ENCODE data around the gene WNT2. TPM values are rescaled to one million over a fixed set of nuclear protein-coding genes. Genes with fewer than 3 reads are reported as not detected.
A peak's percentile ranks its signal among the peaks of the same experiment; 100 is the strongest.

WNT2 gene
- total RNA-seq, 1 donor from 2014 or later: 0.07 TPM

GRCh38 chr7:117283779-117284178 lies 39.1 kb downstream of the WNT2 start:
- H3K4me3 ChIP-seq (ENCODE audit: insufficient read depth, low read depth, low read length): peak overlapping the region; percentile 2
- H3K4me1 ChIP-seq (ENCODE audit: insufficient read depth, low read length): peaks cover 10% of the 10 kb centered on the region
- no peaks in the 10 kb centered on the region for H3K9me3 ChIP-seq (ENCODE audit: insufficient read depth, low read depth, low read length)
- Mint-ChIP-seq H3K36me3 (ENCODE audit: low read depth, unreplicated experiment) (no peaks in the 10 kb centered on the region), H3K4me3 (ENCODE audit: unreplicated experiment) (no peak overlapping the region), H3K27ac (ENCODE audit: unreplicated experiment) (peak overlapping the region; percentile 95), H3K9me3 (ENCODE audit: unreplicated experiment) (peaks cover 3% of the 10 kb centered on the region), H3K4me1 (ENCODE audit: low read depth, unreplicated experiment) (peaks cover 34% of the 10 kb centered on the region), H3K27me3 (ENCODE audit: low read depth, unreplicated experiment) (peaks cover under 1% of the 10 kb centered on the region)
- DNase-seq (ENCODE audit: low read depth): no peak
- H3K27me3 ChIP-seq (ENCODE audit: insufficient read depth, low read length): no peaks in the 10 kb centered on the region
- peak overlapping the region; percentile 65 for H3K9ac ChIP-seq (ENCODE audit: low read length)
- no peaks in the 10 kb centered on the region for H3K36me3 ChIP-seq (ENCODE audit: insufficient read depth, low read length)
- FAIRE-seq: no peak
- H3K79me2 ChIP-seq (ENCODE audit: insufficient read depth, low read length): no peaks in the 10 kb centered on the region
- peak overlapping the region; percentile 64 for H2AFZ ChIP-seq (ENCODE audit: low read depth, low read length)
- H3K27ac ChIP-seq (ENCODE audit: low read depth, low read length): peak overlapping the region; percentile 87
- no peak for TF ChIP-seq EZH2 (IDR thresholded peaks at IDR 0.05; ENCODE audit: insufficient read depth, low read length)
- no peak for TF ChIP-seq CTCF (IDR thresholded peaks at IDR 0.05; ENCODE audit: insufficient read depth, low read depth, low read length)
- H3K4me2 ChIP-seq (ENCODE audit: low read length): peak overlapping the region; percentile 47
- H4K20me1 ChIP-seq (ENCODE audit: insufficient read depth, low read length): no peaks in the 10 kb centered on the region

GRCh38 chr7:117283371-117283770 lies 39.5 kb downstream of the WNT2 start:
- Mint-ChIP-seq H3K4me3 (ENCODE audit: unreplicated experiment) (no peak overlapping the region), H3K36me3 (ENCODE audit: low read depth, unreplicated experiment) (no peaks in the 10 kb centered on the region), H3K27ac (ENCODE audit: unreplicated experiment) (peak overlapping the region; percentile 95), H3K4me1 (ENCODE audit: low read depth, unreplicated experiment) (peaks cover 34% of the 10 kb centered on the region), H3K27me3 (ENCODE audit: low read depth, unreplicated experiment) (peaks cover 2% of the 10 kb centered on the region), H3K9me3 (ENCODE audit: unreplicated experiment) (peaks cover 3% of the 10 kb centered on the region)
- Histone ChIP-seq H3K9me3 (ENCODE audit: insufficient read depth, low read depth, low read length) (no peaks in the 10 kb centered on the region), H4K20me1 (ENCODE audit: insufficient read depth, low read length) (no peaks in the 10 kb centered on the region), H3K27ac (ENCODE audit: low read depth, low read length) (peak overlapping the region; percentile 87), H3K9ac (ENCODE audit: low read length) (peak overlapping the region; percentile 65), H3K4me1 (ENCODE audit: insufficient read depth, low read length) (peaks cover 10% of the 10 kb centered on the region), H2AFZ (ENCODE audit: low read depth, low read length) (peak overlapping the region; percentile 64), H3K36me3 (ENCODE audit: insufficient read depth, low read length) (no peaks in the 10 kb centered on the region), H3K4me2 (ENCODE audit: low read length) (peak overlapping the region; percentile 47), H3K4me3 (ENCODE audit: insufficient read depth, low read depth, low read length) (peak overlapping the region; percentile 2), H3K27me3 (ENCODE audit: insufficient read depth, low read length) (no peaks in the 10 kb centered on the region), H3K79me2 (ENCODE audit: insufficient read depth, low read length) (no peaks in the 10 kb centered on the region)
- TF ChIP-seq EZH2 (IDR thresholded peaks at IDR 0.05; ENCODE audit: insufficient read depth, low read length) (no peak), CTCF (IDR thresholded peaks at IDR 0.05; ENCODE audit: insufficient read depth, low read depth, low read length) (no peak)
- FAIRE-seq (peak; percentile 83), DNase-seq (ENCODE audit: low read depth) (peak; percentile 97)

- Histone ChIP-seq H3K4me2 (ENCODE audit: low read length) (no peak overlapping the region), H3K4me3 (ENCODE audit: insufficient read depth, low read depth, low read length) (no peak overlapping the region), H3K4me1 (ENCODE audit: insufficient read depth, low read length) (peaks cover 10% of the 10 kb centered on the region), H3K9me3 (ENCODE audit: insufficient read depth, low read depth, low read length) (no peaks in the 10 kb centered on the region), H3K27me3 (ENCODE audit: insufficient read depth, low read length) (no peaks in the 10 kb centered on the region), H3K9ac (ENCODE audit: low read length) (no peak overlapping the region), H2AFZ (ENCODE audit: low read depth, low read length) (no peak overlapping the region), H3K27ac (ENCODE audit: low read depth, low read length) (peak overlapping the region; percentile 87), H4K20me1 (ENCODE audit: insufficient read depth, low read length) (no peaks in the 10 kb centered on the region), H3K79me2 (ENCODE audit: insufficient read depth, low read length) (no peaks in the 10 kb centered on the region), H3K36me3 (ENCODE audit: insufficient read depth, low read length) (no peaks in the 10 kb centered on the region)
- no peak for FAIRE-seq
- H3K27ac Mint-ChIP-seq (ENCODE audit: unreplicated experiment): peak overlapping the region; percentile 95
- H3K36me3 Mint-ChIP-seq (ENCODE audit: low read depth, unreplicated experiment): no peaks in the 10 kb centered on the region
- TF ChIP-seq EZH2 (IDR thresholded peaks at IDR 0.05; ENCODE audit: insufficient read depth, low read length) (no peak), CTCF (IDR thresholded peaks at IDR 0.05; ENCODE audit: insufficient read depth, low read depth, low read length) (no peak)
- H3K27me3 Mint-ChIP-seq (ENCODE audit: low read depth, unreplicated experiment): peaks cover 2% of the 10 kb centered on the region
- peaks cover 3% of the 10 kb centered on the region for H3K9me3 Mint-ChIP-seq (ENCODE audit: unreplicated experiment)
- peaks cover 34% of the 10 kb centered on the region for H3K4me1 Mint-ChIP-seq (ENCODE audit: low read depth, unreplicated experiment)
- no peak overlapping the region for H3K4me3 Mint-ChIP-seq (ENCODE audit: unreplicated experiment)
- no peak for DNase-seq (ENCODE audit: low read depth)
Observed at GRCh38 chr7:117282239-117282812, 40.5 kb downstream of the WNT2 start.
